HG03175 (cell line): Measurements from ENCODE around the gene HDAC4.
"Not testable (repeated sequence)": the region's sequence is repeated elsewhere in the genome, so short reads cannot be mapped to it uniquely, and the experiment has no call there.

Source experiments
- ATAC-seq: cut with Tn5 transposase; IDR thresholded peaks from one replicate; pipeline ENCODE4 v1.9.1; 2021; ENCODE audit warnings: mild to moderate bottlenecking, moderate library complexity; ENCODE audit not compliant: unreplicated experiment

Gene HDAC4

GRCh38 chr2:239285071-239285931 is 115.5 kb downstream of the HDAC4 start:
- ATAC-seq = no peak

- no peak for ATAC-seq
These were observed 116.6 kb downstream of the HDAC4 start for GRCh38 chr2:239283961-239284795.

- ATAC-seq = no peak
These were observed 117.4 kb downstream of the HDAC4 start for GRCh38 chr2:239283288-239283945.

GRCh38 chr2:239282448-239283287 is 118.2 kb downstream of the HDAC4 start:
- no peak for ATAC-seq

- ATAC-seq = not testable (repeated sequence)
These were observed 120.4 kb downstream of the HDAC4 start for GRCh38 chr2:239280296-239281017.

GRCh38 chr2:239279508-239280295 is 121.1 kb downstream of the HDAC4 start:
- no peak for ATAC-seq

GRCh38 chr2:239278941-239279365 is 121.9 kb downstream of the HDAC4 start:
- ATAC-seq = no peak

GRCh38 chr2:239278361-239278760 is 122.5 kb downstream of the HDAC4 start:
- ATAC-seq = no peak

GRCh38 chr2:239277401-239278085 is 123.3 kb downstream of the HDAC4 start:
- ATAC-seq = no peak

- no peak for ATAC-seq
These were observed 124.0 kb downstream of the HDAC4 start for GRCh38 chr2:239276851-239277250.

- no peak for ATAC-seq
These were observed 124.7 kb downstream of the HDAC4 start for GRCh38 chr2:239275847-239276831.

- ATAC-seq = peak; percentile 83
These were observed 125.7 kb downstream of the HDAC4 start for GRCh38 chr2:239275044-239275685.

- no peak for ATAC-seq
These were observed 126.3 kb downstream of the HDAC4 start for GRCh38 chr2:239274391-239275043.

GRCh38 chr2:239273280-239274234 is 127.3 kb downstream of the HDAC4 start:
- ATAC-seq = no peak

- ATAC-seq = no peak
These were observed 128.2 kb downstream of the HDAC4 start for GRCh38 chr2:239272626-239273025.
